Lung microvascular endothelial cell (primary cell): ENCODE measurements around the gene RIPOR3. TPM values are rescaled to one million over a fixed set of nuclear protein-coding genes. Genes with fewer than 3 reads are reported as not detected.

Experiments
- DNase-seq, 2 donors: peaks; one replicate each; pipeline versions ENCODE4 v3.0.0 to v3.0.0-alpha.2; 2010; ENCODE audit warnings: low read depth in 2 of 2
- total RNA-seq: library from RNA; depleted of rRNA; stranded (reverse); fragments of >200 nt; gene quantifications from 2 replicates; pipeline ENCODE4 v1.2.1, GENCODE V29; 2014

The RIPOR3 gene, protein sequence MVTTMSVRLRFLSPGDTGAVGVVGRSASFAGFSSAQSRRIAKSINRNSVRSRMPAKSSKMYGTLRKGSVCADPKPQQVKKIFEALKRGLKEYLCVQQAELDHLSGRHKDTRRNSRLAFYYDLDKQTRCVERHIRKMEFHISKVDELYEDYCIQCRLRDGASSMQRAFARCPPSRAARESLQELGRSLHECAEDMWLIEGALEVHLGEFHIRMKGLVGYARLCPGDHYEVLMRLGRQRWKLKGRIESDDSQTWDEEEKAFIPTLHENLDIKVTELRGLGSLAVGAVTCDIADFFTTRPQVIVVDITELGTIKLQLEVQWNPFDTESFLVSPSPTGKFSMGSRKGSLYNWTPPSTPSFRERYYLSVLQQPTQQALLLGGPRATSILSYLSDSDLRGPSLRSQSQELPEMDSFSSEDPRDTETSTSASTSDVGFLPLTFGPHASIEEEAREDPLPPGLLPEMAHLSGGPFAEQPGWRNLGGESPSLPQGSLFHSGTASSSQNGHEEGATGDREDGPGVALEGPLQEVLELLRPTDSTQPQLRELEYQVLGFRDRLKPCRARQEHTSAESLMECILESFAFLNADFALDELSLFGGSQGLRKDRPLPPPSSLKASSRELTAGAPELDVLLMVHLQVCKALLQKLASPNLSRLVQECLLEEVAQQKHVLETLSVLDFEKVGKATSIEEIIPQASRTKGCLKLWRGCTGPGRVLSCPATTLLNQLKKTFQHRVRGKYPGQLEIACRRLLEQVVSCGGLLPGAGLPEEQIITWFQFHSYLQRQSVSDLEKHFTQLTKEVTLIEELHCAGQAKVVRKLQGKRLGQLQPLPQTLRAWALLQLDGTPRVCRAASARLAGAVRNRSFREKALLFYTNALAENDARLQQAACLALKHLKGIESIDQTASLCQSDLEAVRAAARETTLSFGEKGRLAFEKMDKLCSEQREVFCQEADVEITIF
- 0.20 TPM in 1 of 2 replicates, not detected in the other for total RNA-seq

DNA sequence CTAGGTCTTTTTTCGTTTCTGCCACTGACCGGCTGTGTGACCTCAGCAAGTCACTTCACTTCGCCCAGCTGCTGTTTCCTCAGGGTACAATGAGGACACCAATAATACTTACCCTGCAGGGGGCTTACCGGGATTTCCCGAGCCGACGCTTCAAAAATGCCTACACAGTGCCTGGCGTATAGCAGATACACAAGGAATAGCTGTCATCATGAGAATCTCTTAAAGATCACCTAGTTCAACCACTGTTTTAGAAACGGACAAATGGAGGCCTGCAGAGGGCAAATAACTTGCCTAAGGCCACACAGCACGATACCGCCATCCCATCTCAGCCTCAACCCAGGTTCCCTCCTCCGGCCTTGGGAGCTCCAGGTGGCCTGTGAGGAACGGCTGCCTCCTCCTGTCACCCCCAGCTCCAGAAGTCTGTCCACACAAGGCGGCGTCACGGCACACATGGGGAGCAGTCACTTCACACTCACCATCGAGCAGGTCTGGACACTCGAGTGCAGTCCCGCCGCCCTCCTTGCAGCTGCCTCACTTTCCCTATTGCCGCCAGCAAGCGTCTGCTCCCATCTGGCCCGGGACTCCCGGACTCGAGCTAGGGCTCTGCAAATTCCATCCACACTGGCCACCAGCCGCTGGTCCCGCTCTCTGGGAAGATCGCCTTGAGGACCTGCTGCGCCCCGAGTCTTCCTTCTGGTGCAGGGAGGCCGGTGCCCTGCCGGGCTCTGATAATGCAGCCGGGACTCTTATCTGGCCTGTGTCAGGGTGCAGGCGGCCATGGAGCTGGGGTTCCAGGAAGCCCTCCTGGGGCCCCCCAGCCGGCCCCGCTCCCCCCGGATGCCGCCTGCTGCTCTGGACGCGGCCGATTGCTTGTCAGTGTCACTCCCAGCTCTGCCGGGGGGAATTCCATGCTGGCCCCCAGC, at the start of gene RIPOR3:
RIPOR3 (minus strand) TSS at position 893 of the 923 bp plus-strand sequence; CDS start at position 479, 414 bp downstream.
- DNase-seq, result no peak

DNA sequence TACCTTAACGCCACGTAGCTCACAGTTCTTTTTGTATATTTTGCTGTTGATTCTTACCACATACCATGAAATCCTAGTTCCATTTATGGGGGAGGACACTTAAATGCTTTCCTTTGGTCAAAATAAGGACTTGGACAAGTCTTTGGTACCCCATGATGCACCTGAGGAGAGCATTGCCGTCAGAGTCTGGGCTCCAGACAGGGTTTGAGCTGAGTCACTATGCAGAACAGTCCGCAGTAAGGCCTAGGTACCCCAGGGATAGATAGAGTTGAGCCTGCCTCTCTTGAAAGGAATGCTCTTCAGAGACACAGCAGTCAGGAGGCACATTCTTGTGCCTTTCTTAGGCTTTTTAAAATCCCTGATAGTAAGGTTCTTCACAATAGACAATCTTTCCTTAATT, 46.0 kb upstream of the RIPOR3 start:
- no peak for DNase-seq

DNA sequence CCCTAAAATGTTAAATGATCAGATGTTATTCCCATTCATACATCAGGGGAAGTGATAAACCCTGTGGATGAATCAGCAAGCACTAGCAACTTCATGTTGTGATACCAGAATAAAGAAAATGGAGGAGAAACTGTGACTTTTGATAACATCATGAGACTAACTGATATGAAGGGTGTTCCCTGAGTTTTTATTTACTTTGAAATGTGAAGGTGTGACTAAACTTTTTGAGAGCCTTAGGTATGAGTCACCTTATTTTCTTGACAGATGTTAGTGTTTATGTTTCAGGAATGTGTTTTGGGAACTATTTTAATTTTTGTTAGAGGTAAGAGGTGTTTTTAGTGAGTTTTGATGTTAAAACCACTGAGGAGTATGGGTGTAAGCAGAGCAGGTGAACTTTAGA, 44.5 kb upstream of the RIPOR3 start:
- DNase-seq, result no peak

DNA sequence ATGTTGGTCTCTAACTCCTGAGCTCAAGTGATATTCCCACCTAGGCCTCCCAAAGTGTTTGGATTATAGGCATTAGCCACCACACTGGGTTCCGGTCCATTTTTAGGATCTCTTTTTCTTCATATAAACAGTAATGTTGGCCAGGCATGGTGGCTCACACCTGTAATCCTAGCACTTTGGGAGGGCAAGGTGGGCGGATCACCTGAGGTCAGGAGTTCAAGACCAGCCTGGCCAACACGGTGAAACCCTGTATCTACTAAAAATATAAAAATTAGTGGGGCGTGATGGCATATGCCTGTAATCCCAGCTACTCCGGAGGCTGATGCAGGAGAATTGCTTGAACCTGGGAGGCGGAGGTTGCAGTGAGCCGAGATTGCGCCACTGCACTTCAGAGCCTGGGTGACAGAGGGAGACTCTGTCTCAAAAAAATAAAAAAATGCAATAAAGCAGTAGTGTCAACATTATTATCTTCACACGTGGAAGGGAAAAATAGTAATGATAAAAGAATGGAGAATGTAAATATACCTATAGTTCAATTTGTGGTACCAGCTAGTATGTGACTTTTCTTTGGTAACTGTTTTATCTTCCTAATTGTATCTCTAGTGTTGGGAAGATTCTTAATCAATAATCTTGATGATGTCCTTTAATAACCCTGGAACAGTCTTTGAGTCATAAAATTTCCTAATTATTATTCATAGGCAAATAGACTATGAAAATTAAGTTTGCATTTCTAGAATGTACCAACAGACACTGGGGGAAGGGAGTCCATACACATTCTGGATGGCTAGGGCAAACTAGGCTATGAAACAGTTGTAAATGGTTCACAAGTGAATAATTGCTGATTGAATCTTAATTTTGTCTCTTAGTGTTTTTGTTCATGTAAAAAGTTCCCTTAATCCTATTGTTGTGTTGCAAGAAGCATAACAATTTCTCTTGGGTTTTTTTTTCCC, 43.7 kb upstream of the RIPOR3 start:
- DNase-seq, result no peak

DNA sequence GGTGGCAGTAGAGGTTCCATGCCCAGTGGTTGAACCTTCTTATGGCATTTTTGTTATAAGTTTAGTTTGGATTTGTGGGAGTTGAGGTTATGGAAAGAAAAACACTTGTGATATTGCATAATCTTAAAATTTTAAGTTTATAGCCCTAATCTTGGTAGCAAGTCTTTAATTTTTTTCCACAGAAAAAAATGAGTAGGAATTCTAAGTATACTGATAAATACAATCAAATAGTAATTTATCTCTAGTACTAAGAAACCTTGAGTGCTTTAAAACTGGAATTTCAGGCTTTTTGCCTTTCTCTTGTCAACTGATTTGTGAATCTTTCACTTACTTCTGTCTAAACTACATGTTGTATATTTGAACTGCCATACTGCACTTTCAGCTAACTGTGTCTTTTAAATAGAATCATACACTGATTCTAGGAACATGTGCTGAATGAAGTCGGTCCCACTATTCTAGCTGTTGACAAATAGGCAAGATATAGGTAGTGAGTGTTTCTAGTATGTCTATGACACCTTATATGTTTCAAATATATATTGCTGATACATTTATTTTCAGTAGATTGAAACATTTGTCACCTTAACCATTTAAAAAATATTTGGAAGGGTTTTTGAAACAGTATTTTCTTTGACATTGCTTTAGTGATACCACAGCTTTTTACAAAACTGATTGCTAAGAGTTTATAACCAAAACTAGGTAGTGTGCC, 42.5 kb upstream of the RIPOR3 start:
- DNase-seq, result no peak

DNA sequence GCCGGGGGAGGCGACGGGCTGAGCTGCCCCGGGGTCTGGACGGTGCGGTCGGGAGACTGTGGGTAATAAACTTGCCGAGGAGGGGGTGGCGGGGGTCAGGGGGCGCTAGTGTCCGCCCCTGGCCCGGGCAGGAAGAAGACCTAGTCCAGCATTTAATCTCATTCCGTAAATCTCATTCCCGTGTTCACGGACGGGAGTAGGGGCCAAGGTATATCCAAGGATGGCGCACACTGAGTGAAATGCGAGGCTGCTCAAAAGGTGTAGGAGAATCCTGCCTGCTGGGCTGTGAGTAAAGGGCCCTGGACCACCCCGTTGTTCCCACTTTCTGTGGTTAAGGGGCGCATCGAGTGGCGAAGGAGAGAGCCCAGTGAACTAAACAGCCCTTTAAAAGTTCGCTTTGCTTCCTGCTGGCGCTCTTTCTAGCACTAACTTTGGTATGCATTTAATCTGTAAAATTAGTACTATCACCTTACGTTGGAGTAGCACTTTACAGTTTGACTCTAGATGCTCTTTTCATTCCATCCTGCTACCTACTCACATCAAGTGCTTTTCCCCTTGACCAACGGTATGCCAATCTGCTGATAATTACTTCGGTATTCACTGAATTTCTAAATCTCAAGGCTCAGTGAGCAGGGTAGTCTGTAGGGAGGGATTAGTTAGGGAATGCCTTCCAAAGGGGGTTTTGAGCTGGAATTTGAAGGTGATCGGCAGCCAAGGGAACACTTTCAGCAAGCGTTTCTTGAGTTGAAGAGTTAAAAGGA, 40.8 kb upstream of the RIPOR3 start:
- DNase-seq, result no peak

DNA sequence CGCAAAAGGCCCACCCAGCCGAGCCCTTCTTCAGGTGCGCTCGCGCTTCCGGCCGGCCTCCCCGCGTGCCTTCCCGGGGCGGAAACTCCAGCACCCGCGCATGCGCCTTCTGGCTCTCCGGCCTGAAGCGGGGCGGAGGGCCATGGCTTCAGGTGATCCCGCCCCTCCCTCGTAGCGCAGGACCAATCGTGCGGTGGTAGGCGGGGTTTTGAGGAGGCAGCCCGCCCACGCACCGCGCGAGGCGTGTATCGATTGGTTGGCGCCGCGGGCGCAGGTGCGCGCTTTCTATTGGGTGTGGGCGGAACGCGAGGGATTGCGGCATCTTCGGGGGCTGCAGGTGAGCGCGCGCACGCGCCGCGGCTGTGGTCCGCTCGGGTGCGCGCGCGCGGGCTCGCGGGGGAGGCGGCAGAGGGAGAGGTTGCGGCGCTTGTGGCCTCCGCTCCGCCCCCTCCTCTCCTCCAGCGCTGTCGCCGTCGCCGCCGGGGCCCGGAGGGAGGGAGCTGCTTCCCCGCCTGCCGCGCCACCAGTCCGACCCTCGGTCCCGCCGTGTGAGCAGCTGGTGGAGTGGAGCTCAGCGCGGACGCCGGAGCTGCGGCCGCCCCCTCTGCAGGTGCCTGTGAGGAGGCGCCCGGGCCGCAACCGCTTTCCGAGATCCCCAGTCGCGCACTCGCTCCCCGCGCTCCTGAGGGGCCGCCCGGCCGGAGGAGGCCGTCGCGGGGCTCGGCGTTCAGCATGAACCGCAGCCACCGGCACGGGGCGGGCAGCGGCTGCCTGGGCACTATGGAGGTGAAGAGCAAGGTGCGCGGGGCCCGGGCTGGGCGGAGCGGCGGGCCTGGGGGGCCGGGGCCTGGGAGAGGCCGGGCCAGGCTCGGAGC, 40.0 kb upstream of the RIPOR3 start, which contains the start of gene PARD6B:
PARD6B (plus strand) TSS at position 526 of the 875 bp plus-strand sequence; CDS start at position 733, 207 bp downstream.
- peak; percentile 75 to 91 for DNase-seq

DNA sequence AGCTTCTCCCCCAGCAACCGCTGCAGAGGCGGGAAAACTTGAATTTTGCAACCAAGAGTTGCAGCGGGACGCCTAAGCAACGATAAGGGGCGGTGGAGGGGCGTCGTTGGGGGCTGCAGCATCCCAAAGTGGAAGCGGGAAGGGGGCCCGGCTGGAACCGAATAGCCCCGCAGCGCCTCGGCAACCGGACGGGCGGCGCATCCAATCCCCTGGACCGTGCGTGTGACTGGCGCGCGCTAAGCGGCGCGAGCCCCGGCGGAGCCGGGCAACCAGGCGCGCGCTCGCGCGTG, 39.4 kb upstream of the RIPOR3 start:
- no peak for DNase-seq

DNA sequence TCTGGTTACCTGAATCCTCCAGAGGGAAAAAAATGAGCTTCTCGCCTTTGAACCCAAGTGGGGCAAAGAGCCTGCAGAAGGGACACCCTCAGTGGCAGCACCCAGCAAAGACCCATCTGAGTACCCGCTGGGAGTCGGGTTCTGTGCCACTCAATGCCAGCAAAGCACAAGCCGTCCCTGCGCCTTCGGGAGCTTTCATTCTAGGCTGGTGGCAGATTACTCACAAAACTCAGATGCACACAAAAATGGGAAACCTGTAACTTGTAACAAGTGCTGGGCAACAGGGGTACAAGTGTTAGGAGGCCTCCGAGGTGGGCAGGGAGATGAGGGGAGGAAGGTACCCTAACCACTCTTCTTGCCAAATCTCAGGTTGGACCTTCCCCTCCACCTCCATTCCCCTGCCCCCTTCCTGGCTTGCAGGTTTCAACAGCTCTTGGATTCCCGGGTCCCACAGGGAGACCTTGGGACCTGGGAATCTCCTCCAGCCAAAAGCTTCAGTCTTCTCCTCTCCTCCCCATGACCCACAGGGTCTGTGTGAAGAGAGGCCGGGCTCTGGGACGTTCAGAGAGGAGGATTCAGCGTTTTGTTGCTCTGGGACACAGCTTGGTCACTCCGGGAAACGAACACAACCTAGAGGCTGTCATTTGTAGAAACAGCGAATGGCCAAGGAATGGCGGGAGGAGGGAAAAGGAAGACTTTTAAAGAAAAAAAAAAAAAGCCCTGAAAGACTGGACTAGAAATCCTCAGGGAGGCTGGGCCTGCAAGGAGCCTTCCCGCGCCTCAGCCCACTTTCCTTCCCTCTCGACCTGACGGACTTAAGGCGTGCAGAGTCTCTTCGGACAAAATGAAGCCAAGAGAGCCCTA, 38.8 kb upstream of the RIPOR3 start:
- DNase-seq, result no peak

DNA sequence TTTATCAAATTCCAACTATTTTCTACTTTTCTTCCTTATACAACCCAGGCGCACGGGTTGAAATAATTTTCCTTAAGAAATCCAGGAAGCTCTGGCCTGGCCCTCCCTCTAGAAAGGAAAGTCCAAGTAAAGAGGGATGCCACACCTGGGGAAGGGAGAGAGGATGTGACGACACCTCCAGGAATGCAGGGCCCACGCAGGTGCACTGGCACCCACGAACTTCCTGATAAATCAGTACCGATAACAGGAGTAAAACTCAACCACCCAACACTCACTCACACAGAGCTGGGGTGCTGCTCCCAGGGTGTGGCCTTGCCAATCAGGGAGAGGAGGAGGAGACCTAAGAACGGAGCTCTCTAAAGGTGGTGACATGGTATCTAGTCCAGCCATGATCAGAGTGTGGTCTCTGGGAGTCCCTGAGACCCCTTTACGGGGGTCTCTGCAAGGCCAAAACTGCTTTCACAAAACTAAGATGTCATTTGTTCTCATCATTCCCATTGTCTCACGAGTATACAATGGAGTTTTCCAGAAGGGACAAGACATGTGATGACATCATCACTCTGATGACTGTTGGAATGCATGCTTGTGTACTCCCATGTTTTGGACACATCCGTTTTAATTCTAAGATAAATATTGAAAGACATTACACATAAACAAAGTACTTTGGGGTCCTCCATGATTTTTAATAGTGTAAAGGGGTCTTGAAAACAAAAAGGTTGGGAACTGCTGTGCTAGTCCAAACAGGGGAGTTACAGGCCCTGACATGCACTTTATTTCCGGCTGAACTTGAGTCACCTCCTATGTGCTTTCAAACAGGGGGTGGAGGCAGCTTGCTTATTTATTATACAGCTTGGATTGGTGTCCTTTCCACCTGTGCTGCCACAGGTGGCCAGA, 37.9 kb upstream of the RIPOR3 start:
- no peak for DNase-seq

DNA sequence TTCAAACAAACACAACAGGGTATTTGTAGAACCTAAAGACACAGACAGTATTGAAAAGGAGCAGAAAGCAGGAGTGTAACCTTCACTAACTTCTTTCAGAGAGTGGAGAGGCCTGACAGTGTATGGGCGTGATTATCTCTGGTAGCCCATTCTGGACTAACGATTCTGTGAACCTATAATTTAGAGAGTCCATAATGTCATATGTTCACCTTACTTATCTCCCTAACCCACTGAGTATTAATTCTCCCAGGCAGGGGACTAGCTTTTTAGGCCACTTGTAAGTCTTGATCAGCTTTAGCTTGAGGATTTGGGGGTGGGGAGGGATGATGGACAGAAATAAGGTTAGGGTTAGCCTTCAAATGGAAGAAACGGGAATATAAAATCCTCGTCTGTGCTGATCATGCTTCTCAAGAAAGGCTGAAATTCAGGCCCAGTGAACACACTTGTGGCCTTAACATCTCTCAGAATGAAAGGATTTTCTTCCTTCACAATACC, 37.2 kb upstream of the RIPOR3 start:
- DNase-seq, result no peak

DNA sequence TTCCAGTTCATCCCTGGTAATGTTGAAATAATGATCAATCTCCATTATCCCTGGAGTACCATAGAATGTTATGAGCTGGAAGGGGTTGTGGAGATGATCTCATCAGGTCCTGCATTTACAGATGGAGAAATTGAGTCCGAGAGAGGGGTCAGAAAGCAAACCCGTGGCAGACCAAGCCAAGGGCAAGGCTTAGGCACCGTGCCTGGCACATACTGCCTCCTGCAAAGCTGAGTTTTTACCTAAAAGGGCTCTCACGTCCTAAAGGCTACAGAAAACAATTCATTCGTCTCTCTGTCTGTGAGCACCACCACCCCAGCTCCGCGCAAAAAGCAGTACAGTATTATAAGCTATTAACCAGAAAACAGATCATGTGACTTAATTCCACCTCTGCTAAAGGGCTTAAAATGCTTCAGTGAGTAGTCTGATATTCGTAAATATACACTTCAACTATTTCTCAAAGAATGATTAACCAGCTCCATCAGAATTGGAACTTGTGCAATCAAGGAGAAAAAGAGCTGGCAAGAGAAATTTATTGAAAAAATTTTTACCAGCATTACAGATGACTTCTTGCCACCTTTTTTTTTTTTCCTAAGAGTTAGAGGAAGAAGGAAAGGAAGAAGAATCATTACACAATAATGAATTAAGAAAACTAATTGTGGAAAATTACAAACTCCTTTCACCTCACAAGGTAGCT, 36.6 kb upstream of the RIPOR3 start:
- DNase-seq, result no peak

DNA sequence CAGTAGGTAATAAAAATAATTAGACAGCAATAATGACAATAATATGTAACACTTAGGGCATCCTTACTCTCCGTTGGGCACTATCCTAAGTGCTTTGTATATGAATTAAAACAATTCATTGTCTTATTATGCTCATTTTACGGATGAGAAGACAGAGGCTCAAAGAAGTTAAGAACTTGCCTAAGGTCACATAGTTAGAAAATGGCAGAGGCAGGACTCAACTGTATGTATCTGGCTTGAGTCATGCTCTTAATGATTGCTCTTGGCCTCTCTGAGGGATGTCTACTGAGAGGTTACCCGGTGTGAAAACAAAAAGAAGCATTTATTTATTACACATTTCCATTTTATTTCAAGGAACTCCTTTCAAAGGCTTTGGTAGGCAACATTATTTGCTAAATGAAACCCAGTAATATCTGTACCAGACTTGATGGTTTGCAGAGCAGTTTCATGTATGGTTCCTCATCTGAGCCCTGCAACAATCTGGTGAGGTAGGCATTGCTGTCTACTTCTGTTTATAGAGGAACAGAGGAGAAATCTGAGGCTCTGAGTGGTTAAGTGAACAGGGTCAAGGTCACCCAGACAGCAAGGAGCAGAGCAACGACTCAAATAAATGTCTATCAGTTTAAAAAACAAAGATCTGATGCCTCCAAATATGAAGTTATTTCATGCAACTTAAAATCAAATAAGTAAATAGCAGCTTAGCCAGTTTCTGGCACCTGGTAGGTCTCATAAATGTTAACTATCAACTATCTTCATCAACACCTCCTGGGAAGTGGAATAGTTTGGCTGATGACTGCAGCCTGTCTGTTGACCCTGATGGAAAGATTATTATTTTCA, 35.8 kb upstream of the RIPOR3 start:
- DNase-seq, result no peak

DNA sequence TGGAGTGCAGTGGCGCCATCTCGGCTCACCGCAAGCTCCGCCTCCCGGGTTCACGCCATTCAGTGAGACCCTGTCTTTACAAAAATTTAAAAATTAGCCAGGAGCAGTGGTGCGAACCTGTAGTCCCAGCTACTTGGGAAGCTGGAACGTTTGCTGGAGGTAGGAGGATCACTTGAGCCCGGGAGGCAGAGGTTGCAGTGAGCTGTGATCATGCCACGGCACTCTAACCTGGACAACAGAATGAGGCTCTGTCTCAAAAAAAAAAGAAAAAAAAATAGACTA, 34.3 kb upstream of the RIPOR3 start:
- no peak for DNase-seq
